Activated naive CD8-positive, alpha-beta T cell treated with anti-CD3 and anti-CD28 coated beads, Interleukin-2, amount 50 U/mL, for 24 hours (primary cell): ENCODE measurements around the gene SF3B3.

Experiments used
- ATAC-seq: fragments of 150-1000 bp; cut with Tn5 transposase; one replicate; pipeline ENCODE4 v1.10.0; 2021
- DNase-seq: peaks from one replicate; pipeline ENCODE4 v3.0.0; 2021
- H3K27ac Mint-ChIP-seq: one replicate; pipeline ENCODE4 v1.8.0; 2021; ENCODE audit warnings: mild to moderate bottlenecking, mixed read lengths
- H3K27me3 Mint-ChIP-seq: one replicate; pipeline ENCODE4 v1.8.0; 2021; ENCODE audit warnings: mixed read lengths
- H3K36me3 Mint-ChIP-seq: one replicate; pipeline ENCODE4 v1.8.0; 2021; ENCODE audit warnings: low read depth, mixed read lengths
- H3K4me1 Mint-ChIP-seq: one replicate; pipeline ENCODE4 v1.8.0; 2021; ENCODE audit warnings: mixed read lengths
- H3K4me3 Mint-ChIP-seq: one replicate; pipeline ENCODE4 v1.8.0; 2021; ENCODE audit warnings: mild to moderate bottlenecking, moderate library complexity, mixed read lengths
- H3K9me3 Mint-ChIP-seq: one replicate; pipeline ENCODE4 v1.8.0; 2021; ENCODE audit warnings: mixed read lengths

SF3B3 gene

DNA sequence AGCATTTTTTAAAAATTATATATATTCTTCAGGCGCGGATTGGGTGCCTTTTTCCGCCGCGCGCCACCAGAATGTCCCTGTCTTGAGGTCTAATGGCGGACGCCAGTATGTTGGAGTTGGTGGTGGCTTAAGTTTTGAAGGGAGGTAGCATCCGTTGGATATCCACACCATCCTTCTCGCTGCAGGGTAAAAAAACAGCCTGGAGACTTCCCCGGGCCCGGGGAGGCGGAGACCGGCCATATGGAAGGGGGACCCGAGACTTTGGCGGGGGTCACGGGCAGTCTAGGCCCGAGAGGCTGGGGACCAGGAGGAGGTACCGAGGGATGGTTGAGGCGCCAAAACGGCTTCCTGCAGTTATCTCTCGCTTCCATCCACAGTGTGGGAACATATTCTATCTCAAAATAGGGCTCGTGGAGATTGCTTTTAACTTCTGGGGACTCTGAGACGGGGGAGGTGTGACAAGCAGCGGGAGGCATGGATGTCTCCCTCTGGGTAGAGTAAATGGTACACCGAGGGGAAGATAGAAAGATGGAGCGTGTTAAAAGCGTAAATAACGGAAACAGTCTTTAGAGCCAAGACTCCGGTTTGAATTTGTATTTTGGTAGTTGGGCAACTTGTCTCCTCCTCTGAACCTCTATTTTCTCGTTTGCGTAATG is at the start of gene SF3B3:
Gene SF3B3, plus strand, starts transcription at position 74 of the 656 bp plus-strand sequence. CDS start 2,841 bp downstream, outside the sequence.
- Mint-ChIP-seq H3K9me3 (no peaks in the 10 kb centered on the region), H3K4me3 (peak within 1 kb of the TSS; percentile 99), H3K36me3 (peaks cover 47% of the 10 kb centered on the region), H3K27ac (peak within 1 kb of the TSS; percentile 99), H3K4me1 (peaks cover 56% of the 10 kb centered on the region), H3K27me3 (no peaks in the 10 kb centered on the region)
- DNase-seq (peak; percentile 70), ATAC-seq (peak; percentile 48)

DNA sequence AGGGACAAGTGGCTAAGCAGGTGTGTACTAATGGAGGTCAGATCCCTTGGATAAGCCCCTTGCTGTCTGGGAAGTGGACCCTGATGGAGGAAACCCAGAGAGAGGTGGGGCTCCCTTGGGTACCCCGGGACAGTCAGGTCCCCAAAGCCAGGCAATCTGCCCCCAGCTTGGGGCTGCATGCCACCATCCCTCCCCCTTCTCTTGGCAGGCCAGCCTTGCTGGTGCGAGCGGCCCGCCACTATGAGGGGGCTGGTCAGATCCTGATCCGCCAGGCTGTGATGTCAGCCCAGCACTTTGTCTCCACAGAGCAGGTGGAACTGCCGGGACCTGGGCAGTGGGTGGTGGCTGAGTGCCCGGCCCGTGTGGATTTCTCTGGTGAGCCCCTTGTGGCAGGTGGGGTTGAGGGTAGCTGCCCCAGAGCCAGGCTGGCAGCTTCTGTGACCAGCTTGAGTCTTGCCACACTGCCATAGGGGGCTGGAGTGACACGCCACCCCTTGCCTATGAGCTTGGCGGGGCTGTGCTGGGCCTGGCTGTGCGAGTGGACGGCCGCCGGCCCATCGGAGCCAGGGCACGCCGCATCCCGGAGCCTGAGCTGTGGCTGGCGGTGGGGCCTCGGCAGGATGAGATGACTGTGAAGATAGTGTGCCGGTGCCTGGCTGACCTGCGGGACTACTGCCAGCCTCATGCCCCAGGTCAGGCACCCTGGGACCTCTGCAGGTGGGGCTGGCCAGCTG is 49.1 kb upstream of the SF3B3 start:
- no peak for ATAC-seq
- no peaks in the 10 kb centered on the region for H3K9me3 Mint-ChIP-seq
- no peak overlapping the region for H3K4me3 Mint-ChIP-seq
- no peaks in the 10 kb centered on the region for H3K27me3 Mint-ChIP-seq
- DNase-seq: no peak
- H3K36me3 Mint-ChIP-seq: peaks cover 1% of the 10 kb centered on the region
- peaks cover 30% of the 10 kb centered on the region for H3K4me1 Mint-ChIP-seq
- H3K27ac Mint-ChIP-seq: no peak overlapping the region

DNA sequence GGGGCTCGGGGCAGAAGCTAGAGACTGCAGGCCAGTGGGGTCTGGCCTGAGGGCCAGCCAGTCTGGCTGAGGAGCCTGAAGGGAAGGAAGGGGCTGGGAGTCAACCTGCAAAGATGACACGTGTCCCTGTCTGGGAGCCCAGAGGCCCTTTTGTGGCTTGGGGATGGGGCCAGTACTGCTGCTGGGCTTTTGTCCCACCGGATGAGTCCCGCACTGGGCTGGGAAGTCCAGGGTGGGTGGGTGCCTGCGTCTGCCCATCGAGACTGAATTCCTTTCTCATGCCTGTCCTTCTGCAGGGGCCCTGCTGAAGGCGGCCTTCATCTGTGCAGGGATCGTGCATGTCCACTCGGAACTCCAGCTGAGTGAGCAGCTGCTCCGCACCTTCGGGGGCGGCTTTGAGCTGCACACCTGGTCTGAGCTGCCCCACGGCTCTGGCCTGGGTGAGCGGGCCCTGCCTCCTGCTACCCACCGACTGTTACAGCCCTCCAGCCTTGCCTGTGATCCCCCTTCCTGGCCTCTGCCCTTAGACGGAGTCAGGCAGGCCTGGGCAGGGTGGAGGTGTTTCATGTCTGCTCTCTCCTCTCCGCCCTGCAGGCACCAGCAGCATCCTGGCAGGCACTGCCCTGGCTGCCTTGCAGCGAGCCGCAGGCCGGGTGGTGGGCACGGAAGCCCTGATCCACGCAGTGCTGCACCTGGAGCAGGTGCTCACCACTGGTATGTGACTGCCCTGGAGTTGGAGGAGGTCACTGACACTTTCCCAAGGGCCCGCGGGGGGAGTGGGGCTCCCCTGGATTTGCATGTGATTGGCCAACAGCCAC is 48.4 kb upstream of the SF3B3 start:
- Mint-ChIP-seq H3K27me3 (no peaks in the 10 kb centered on the region), H3K4me1 (peaks cover 30% of the 10 kb centered on the region), H3K36me3 (peaks cover 1% of the 10 kb centered on the region), H3K4me3 (no peak overlapping the region), H3K27ac (no peak overlapping the region), H3K9me3 (no peaks in the 10 kb centered on the region)
- DNase-seq (no peak), ATAC-seq (no peak)

DNA sequence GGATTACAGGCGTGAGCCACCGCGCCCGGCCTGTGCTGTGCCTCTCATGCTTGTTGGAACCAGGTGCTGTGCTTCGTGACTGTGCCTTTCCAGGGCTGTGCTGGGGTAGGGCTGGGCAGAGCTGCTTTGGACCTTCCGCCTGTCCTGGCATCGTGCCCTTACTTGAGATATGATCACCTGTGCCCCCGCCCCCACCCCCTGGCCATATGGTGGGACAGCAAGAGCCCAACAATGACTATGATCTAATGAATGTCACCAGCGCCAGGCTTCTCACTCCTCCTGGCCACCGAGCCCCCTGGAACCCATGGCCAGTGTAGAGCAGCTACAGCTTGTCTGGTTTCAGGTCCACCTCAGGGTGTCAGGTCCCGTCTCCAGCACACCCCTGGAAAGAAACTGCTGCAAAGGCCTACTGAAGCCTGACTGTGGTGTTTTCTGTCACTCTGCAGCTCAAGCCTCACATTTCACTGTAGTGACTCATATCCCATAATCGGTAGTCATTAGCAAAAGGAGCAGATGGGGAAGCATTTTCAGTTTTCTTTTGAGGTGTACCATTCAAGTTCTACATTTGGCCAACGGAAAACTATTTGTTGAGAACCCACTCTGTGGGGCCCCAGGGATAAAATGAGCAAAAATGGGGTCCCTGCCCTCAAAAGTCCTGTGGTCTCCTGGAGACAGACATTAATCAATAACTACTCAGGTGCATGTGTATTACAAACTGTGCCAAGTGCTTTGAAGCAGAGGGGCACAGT is 47.2 kb upstream of the SF3B3 start:
- peaks cover 1% of the 10 kb centered on the region for H3K36me3 Mint-ChIP-seq
- DNase-seq (peak; percentile 55), ATAC-seq (peak; percentile 96)
- no peaks in the 10 kb centered on the region for H3K27me3 Mint-ChIP-seq
- H3K9me3 Mint-ChIP-seq: no peaks in the 10 kb centered on the region
- H3K27ac Mint-ChIP-seq: peak overlapping the region; percentile 91
- H3K4me1 Mint-ChIP-seq: peaks cover 30% of the 10 kb centered on the region
- H3K4me3 Mint-ChIP-seq: peak overlapping the region; percentile 42

DNA sequence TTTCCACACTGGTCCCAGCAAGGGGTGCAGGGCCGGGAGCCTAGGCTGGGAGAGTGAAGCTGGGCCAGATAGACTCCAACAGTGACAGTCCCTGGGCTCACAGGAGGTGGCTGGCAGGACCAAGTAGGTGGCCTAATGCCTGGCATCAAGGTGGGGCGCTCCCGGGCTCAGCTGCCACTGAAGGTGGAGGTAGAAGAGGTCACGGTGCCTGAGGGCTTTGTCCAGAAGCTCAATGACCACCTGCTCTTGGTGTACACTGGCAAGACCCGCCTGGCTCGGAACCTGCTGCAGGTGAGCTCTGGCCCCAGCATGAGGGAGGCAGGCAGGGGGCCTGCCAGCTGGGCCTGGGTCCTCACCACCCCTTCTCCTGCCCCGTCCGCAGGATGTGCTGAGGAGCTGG is 45.4 kb upstream of the SF3B3 start:
- Mint-ChIP-seq H3K27me3 (no peaks in the 10 kb centered on the region), H3K4me3 (no peak overlapping the region), H3K27ac (no peak overlapping the region), H3K36me3 (peaks cover 1% of the 10 kb centered on the region), H3K4me1 (peaks cover 30% of the 10 kb centered on the region), H3K9me3 (no peaks in the 10 kb centered on the region)
- DNase-seq: no peak
- ATAC-seq: no peak

DNA sequence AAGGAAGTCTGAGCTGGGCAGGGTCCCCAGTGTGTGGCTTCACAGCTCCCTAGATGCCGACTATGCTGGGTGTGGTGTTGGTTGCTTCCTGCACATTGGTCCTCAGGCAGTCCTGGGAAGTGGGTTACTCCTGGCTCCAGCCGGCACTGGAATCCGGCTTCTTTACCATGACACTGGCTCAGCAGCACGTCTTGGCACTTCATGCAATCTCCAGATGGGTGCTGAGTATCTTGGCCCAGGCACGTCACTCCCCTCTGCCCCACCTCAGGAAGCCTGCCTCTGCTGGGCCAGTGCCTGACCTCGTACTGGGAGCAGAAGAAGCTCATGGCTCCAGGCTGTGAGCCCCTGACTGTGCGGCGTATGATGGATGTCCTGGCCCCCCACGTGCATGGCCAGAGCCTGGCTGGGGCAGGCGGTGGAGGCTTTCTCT is 44.7 kb upstream of the SF3B3 start:
- ATAC-seq: no peak

DNA sequence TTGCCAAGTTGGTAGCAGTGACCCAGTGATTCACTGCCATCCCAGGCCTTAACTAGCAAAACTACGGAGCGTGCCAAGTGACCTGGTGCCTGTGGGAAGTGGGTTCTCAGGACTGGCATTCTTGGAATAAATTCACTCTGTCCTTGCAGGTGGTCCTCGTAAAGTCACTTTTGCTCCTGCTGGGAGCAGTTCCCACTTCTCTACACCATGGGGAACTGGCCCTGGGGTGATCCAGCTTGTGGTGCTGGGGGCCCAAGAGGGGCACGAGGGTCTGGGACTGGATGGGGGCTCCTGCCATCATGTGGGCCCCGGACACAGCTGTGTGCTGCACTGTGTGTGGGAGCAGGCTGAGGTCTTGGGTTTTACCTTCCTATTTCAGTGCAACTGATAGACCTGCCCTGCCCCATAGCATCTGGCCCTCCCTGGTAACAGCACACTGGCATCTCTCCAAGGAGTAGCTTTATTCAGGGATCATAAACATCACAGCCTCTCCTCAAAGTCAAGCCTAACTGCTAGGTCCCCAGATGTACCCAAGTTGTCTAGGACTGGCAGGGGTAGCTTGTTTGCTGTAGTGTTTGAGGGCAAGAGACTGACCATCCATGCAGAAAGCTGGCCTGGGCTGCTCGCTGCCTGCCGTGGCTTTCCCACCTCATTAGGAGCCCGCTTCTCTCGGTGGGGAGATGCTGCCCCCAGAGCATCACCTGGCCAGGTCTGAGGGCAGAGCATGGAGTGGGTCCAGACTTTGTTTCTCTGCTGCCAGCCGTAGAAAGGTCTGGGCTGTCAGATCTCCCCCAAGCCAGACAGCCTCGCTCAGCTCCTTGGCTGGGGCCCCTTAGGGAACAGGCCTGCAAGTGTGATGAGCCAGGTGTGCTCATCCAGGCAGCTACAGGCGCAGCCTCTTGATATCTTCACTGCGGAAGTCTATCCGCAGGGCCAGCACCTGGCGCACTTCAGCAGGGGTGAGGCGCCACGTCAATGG is 43.2 kb upstream of the SF3B3 start:
- no peaks in the 10 kb centered on the region for H3K9me3 Mint-ChIP-seq
- no peak for ATAC-seq
- no peak overlapping the region for H3K27ac Mint-ChIP-seq
- H3K36me3 Mint-ChIP-seq: peaks cover 1% of the 10 kb centered on the region
- H3K4me3 Mint-ChIP-seq: no peak overlapping the region
- no peak for DNase-seq
- no peaks in the 10 kb centered on the region for H3K27me3 Mint-ChIP-seq
- peaks cover 28% of the 10 kb centered on the region for H3K4me1 Mint-ChIP-seq

More for the DNA sequence above, 44.7 kb upstream of the SF3B3 start:
- no peaks in the 10 kb centered on the region for H3K9me3 Mint-ChIP-seq
- no peak overlapping the region for H3K27ac Mint-ChIP-seq
- H3K27me3 Mint-ChIP-seq: no peaks in the 10 kb centered on the region
- no peak overlapping the region for H3K4me3 Mint-ChIP-seq
- DNase-seq: no peak
- H3K4me1 Mint-ChIP-seq: peaks cover 30% of the 10 kb centered on the region
- peaks cover 1% of the 10 kb centered on the region for H3K36me3 Mint-ChIP-seq

DNA sequence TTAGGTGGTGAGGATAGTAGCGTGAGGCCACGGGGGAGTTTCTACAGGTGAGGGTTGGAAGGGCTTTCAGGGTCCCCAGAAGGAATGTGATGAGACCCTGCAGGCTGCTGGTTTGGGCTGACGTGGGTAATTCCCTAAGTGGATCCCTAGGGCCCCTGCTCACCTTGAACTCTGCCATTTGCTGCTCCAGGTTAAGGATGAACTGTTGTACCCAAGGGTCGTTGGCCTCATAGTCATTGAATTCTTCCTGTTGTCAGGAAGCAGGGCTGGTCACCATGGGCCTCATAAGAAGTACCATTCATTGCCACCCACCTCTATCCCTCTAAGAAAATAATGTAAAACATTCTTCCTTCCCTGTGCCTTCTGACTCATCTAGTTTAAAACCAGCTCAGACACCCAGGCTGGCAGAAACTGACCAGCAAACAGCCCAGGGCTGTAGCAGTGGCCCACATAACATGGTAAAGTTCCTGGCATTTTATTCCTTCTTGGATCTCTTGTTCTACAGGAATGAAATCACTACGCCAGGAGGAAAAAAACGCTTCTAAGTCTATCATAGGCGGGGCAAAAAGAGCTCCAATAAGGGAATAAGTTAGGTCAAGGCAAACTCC is 41.6 kb upstream of the SF3B3 start:
- H3K4me1 Mint-ChIP-seq: peaks cover 13% of the 10 kb centered on the region
- H3K4me3 Mint-ChIP-seq: no peak overlapping the region
- DNase-seq (no peak), ATAC-seq (no peak)
- H3K9me3 Mint-ChIP-seq: no peaks in the 10 kb centered on the region
- no peaks in the 10 kb centered on the region for H3K27me3 Mint-ChIP-seq
- H3K27ac Mint-ChIP-seq: no peak overlapping the region
- peaks cover 3% of the 10 kb centered on the region for H3K36me3 Mint-ChIP-seq

DNA sequence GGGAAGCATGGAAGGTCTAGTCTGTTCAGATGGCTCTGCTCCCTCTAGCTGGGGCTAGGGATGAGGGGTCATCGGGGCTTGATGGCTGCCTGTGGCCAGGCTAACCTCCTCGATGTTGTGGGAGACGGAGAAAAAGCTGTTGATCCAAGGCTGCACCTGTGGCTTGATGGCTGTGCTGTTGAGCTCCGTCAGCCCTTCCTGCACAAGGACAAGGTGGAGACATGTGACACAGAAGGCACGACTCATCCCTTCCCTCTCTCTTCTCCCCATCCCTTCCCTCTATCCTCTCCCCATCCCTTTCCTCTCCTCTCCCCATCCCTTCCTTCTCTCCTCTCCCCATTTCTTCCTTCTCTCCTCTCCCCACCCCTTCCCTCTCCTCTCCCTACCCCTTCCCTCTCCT is 41.0 kb upstream of the SF3B3 start:
- ATAC-seq: no peak
- Mint-ChIP-seq H3K36me3 (peaks cover 2% of the 10 kb centered on the region), H3K27me3 (no peaks in the 10 kb centered on the region), H3K4me3 (no peak overlapping the region), H3K4me1 (peaks cover 7% of the 10 kb centered on the region), H3K9me3 (no peaks in the 10 kb centered on the region), H3K27ac (no peak overlapping the region)
- DNase-seq: no peak

DNA sequence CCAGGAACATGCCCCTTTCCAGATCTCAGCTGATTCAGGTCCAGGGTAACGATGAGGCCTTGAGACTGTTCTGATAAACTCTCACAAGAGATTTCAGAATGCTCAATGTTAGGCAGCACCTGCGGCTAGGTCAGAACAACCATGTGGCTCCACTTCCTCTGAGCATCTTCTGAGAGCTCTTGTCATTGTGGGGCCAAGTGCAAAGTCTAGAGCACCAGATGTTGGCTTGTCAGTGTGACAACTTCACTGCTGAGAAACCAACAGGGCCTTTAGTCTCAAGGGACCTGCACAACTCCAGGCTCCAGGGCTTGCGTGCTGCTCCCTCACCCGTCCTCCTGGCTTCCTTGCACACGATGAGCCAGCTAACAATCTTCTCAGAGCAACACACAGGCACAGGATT is 40.2 kb upstream of the SF3B3 start:
- Mint-ChIP-seq H3K36me3 (peaks cover 2% of the 10 kb centered on the region), H3K4me3 (no peak overlapping the region), H3K27me3 (no peaks in the 10 kb centered on the region), H3K9me3 (no peaks in the 10 kb centered on the region), H3K27ac (no peak overlapping the region), H3K4me1 (peaks cover 2% of the 10 kb centered on the region)
- ATAC-seq (no peak), DNase-seq (no peak)

DNA sequence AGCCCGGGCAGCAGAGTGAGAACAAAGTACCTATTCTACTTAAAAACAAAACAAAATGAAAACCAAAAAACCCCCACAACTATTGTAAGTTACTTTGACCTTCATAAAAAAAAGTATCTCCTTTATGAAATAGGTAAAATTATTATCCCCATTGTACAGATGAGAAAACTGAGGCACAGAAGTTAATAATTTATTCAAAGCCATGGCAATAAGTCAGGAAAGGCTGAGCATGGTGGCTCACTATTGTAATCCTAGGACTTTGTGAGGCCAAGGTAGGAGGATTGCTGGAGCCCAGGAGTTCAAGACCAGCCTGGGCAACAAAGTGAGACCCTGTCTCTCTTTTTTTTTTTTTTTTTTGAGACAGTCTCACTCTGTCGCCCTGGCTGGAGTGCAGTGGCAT is 38.7 kb upstream of the SF3B3 start:
- peaks cover 4% of the 10 kb centered on the region for H3K36me3 Mint-ChIP-seq
- DNase-seq: no peak
- no peaks in the 10 kb centered on the region for H3K27me3 Mint-ChIP-seq
- H3K4me1 Mint-ChIP-seq: no peaks in the 10 kb centered on the region
- H3K4me3 Mint-ChIP-seq: no peak overlapping the region
- H3K27ac Mint-ChIP-seq: no peak overlapping the region
- H3K9me3 Mint-ChIP-seq: no peaks in the 10 kb centered on the region
- ATAC-seq: no peak

DNA sequence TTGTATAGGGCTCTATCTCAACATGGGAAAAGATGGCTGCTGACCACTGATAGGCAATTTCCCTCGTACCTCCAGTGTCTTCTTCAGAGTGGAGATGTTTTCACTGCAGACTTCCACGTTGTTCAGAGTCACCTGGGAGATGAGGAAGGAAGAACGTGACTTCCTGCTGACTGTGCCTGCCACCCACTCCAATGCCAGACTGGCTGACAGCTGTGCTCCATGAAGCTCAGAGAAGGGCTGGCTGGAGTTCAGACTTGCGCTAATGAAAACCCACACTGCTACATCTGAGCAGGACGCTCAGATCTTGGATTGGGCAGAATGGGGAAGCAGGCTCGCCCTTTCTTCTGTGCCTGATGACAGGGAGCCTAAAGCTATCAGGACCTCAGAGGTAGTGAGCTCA is 33.4 kb upstream of the SF3B3 start:
- H3K4me3 Mint-ChIP-seq: no peak overlapping the region
- no peaks in the 10 kb centered on the region for H3K9me3 Mint-ChIP-seq
- H3K36me3 Mint-ChIP-seq: peaks cover 22% of the 10 kb centered on the region
- DNase-seq (no peak), ATAC-seq (no peak)
- H3K4me1 Mint-ChIP-seq: peaks cover 16% of the 10 kb centered on the region
- no peak overlapping the region for H3K27ac Mint-ChIP-seq
- no peaks in the 10 kb centered on the region for H3K27me3 Mint-ChIP-seq

DNA sequence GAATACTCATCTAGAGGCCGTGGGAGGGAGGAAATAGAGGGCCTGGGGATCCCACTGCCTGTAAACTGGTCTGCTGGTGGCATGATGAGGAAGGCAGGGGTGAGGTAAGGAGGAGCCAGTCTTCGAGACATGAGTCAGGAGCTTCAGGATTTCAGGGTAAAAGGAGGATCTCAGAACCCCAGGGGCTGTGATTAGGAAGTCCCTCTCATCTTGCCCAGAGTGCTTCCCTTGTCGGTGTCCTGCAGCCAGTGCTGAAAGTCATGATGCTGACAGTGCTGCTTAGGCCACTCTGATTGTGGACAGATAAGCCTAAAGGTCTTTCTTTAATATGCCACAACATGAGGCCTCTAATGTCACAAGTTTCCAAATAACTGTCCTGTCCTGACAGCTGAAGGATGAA is 29.8 kb upstream of the SF3B3 start:
- H3K36me3 Mint-ChIP-seq: peaks cover 24% of the 10 kb centered on the region
- no peak overlapping the region for H3K27ac Mint-ChIP-seq
- H3K9me3 Mint-ChIP-seq: no peaks in the 10 kb centered on the region
- H3K4me1 Mint-ChIP-seq: peaks cover 23% of the 10 kb centered on the region
- H3K27me3 Mint-ChIP-seq: no peaks in the 10 kb centered on the region
- ATAC-seq: no peak
- H3K4me3 Mint-ChIP-seq: no peak overlapping the region
- no peak for DNase-seq
